GM12874 (cell line): ENCODE measurements around the gene NQO1.

Experiments used
- CTCF ChIP-seq: IDR thresholded peaks from 2 replicates; pipeline ENCODE4 v1.5.1; 2011; ENCODE audit warnings: low read depth, mild to moderate bottlenecking, control low read depth, low read length, moderate library complexity; ENCODE audit not compliant: insufficient read depth

The NQO1 gene

GRCh38 chr16:69662901-69663300, 63.5 kb downstream of the NQO1 start:
- no peak for TF ChIP-seq CTCF

- TF ChIP-seq CTCF = no peak
Observed at GRCh38 chr16:69660166-69660565, 66.2 kb downstream of the NQO1 start.
